GM18909 (cell line): ENCODE data around the gene MTA3.
A peak's percentile ranks its signal among the peaks of the same experiment; 100 is the strongest.
"Not testable (repeated sequence)": the region's sequence is repeated elsewhere in the genome, so short reads cannot be mapped to it uniquely, and the experiment has no call there.

Experiments used
- ATAC-seq: cut with Tn5 transposase; IDR thresholded peaks from one replicate; pipeline ENCODE4 v1.9.1; 2021; ENCODE audit warnings: mild to moderate bottlenecking; ENCODE audit not compliant: unreplicated experiment, poor library complexity

MTA3 gene

DNA sequence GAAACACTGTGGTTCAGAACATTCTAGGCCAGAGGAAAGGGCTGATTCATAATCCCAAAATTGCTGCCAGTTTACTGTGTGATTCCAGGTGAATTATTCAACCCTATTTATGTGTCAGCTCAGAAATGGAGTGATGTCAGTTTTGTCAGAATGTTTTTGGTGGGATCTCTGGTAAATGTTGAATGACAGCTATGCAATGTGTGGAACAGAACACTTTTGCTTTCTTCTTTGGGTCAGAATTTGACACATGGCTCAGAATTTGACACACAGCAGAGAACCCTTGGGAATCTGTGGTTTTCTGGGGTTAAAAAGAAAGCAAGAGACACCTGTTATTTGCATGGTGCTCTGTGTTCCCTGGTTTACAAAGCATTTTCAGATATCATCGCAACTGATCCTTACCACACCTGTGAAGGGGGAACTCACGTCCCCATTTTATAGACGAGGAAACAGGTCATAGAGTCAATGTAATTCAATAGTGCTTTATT is 1.6 kb upstream of the MTA3 start:
- peak; percentile 44 for ATAC-seq

DNA sequence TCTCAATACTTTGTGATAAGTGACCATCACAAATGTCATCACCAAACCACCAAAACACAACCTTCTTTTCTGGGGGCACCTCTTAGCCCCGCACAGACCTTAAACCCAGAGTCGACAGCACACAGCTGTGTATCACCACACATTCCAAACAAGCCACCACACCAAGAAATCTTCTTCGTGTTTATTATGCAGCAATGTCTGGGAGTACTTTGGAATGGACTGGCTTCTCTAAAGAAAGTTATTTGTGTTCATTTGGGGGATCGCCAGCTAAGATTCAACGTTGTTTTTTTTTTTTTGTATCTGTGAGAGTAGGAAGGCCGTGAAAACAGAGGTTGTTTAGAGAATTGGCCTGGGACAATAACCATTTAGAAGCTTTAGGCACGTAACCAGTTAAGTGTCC is 1.1 kb upstream of the MTA3 start:
- ATAC-seq: no peak

DNA sequence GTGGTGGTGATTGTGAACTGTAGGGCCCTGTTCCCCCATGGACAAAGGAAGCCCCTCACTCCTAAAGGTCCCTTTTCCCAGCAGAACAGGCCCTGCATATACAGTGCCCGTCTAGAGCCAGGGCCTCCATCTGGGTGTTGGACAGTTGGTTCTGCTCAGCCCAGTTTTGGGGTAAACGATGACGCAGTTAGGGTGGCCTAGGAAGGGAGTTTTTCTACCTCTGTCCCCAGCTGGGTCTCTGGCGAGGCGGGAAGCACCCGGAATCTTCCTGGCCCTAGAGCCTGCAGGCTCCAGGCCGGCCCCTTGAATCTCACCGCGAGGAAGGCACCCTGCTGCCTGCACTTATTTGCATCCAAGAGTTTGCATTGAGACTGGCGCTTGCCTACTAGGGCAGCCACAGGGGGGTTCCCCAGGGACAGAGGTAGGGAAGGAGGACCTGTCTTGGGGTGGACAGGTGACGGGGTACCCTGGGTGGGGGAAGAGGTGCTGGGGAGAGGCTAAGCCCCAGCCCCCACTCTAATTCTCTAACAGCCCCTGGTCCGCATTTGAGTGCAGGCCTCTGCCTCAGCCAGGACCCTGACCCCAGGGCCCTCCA is 529 bp upstream of the MTA3 start:
- peak; percentile 79 for ATAC-seq

DNA sequence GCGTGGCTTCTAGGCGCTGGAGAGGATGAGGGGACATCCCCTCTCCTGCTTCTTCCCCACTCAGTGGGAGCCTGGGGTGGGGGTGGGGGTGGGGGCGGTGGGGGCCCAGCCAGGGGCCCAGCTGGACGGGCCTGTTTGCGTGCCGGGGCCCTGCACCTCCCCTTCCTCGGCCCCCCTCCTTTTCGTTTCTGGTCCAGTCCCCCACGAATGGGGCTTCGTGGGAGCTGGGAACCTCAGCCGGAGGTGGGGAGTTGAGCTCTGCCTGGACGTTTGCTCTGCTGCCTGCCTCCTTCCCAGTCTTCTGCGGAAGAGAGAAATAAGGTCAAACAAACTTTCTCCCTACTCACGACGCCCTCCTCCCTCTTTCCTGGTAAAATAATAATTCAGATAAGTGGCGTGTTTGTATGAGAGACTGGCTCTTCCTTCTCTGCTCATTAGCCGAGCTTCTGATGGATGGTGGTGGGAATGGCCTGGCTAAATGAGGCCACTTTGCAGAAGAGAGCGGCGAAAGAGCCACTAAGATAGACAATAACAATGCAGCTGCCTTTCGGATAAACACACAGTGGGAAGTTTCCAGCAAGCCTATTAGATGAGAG is 782 bp downstream of the MTA3 start:
- peak; percentile 15 for ATAC-seq

DNA sequence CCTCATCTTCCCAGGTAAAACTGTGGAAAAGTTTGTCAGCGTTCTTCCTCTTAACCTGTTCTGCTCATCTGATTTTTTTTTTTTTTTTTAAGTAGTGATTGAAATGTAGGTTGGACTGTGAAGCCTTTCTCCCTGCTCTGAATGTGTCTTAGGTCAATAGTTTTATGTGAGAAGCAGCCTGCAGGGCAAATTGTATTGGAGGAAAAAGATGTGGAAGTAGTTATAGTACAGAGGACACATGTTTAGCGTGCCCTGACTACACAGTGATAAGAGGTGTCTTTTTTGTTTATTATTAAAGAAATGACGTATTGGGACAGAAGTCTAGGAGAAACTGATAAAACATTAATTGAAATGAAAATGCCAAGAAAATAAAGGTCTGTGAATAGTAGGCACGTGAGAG is 1.5 kb downstream of the MTA3 start:
- no peak for ATAC-seq

DNA sequence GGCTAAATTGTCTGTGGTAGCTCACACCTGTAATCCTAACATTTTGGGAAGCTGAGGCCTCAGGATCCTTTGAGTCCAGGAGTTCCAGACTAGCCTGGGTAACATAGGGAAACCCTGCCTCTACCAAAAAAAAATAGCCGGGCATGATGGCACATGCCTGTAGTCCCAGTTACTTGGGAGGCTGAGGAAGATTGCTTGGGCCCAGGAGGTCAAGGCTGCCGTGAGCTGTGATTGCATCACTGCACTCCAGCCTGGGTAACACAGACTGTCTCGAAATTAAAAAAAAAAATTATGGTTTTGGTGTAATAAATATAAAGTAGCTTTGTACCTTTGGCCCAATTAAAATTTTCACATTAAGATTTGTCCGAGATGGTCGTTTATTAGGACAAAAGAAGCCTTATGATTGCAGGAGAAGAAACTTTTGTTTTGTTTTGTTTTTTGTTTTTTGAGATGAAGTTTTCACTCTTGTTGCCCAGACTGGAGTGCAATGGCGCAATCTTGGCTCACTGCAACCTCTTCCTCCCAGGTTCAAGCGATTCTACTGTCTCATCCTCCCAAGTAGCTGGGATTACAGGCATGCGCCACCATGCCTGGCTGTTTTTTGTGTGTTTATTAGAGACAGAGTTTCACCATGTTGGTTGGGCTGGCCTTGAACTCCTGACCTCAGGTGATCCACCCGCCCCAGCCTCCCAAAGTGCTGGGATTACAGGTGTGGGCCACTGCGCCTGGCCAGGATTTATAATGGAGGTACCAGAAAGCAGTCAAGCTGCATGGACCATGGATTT is 4.1 kb downstream of the MTA3 start:
- no peak for ATAC-seq

DNA sequence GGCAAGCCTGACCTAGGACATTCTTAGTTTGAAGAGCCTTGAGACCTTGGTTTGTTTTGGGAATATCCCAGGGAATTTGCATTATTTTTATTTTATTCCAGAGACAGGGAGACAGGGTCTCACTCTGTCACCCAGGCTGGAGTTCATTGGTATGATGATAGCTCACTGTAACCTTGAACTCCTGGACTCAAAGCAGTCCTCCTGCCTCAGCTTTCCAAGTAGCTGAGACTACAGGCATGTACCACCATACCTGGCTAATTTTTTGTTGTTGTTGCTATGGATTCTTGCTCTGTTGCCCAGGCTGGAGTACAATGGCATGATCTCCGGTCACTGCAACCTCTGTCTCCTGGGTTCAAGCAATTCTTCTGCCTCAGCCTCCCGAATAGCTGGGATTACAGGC is 4.8 kb downstream of the MTA3 start:
- no peak for ATAC-seq

DNA sequence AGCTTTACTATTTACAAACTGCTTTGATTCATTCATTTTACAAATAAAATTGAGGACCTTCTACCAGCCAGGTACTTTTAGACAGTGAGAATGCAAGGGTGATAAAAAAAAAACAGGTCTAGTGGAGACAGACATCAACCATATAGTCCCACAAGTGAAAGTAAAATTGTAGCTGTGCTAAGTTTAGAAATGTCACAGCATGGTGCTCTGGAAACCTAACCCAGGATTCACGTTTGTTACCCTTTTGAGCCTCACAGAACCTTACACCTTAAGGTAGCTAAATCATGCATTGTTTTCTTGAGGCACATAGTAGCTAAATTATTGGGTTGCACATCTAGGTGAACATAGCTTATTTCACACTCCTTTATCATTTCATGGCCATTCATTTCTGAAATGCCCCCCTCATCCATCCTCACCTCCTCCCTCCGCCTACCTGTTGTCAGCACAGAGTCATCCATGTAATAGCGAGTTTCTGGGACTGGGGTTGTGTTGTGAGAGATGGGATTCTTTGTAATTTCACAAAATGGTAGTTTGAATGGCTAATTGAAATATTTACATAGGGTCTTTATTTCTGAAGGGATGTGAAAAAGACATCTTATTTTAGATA is 7.1 kb downstream of the MTA3 start:
- ATAC-seq: no peak

DNA sequence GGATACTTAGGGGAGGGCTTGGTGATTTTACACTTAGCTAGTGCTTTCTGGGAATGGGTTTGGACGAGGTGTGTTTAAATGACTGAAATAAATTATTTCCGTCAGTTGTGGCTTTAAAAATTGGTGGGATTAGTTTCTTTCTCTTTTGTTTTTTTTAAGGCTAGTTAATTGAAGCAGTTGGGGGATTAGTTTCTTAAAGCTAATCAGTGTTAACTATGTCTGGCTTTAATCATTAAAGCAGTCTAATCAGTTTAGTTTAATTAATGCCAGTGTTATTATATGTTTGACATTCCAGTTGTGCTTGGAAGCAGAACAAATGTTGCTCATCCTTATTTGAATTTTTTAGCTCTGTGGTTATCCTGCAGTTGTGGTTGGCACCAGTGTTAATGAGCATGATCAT is 10.2 kb downstream of the MTA3 start:
- no peak for ATAC-seq

DNA sequence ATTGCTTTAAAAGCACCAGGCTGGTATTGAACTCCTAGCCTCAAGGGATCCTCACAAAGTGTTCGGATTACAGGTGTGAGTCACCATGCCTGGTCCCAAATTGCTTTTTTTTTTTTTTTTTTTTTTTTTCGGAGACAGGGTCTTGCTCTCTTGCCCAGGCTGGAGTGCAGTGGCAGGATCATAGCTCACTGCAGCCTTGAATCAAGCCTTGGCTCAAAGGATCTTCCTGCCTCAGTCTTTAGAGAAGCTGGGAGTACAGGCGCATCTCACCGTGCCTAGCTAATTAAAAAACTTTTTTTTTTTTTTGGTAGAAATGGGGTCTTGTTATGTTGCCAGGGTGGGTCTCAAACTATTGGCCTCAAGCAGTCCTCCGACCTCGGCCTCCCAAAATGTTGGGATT is 12.8 kb downstream of the MTA3 start:
- ATAC-seq: no peak

DNA sequence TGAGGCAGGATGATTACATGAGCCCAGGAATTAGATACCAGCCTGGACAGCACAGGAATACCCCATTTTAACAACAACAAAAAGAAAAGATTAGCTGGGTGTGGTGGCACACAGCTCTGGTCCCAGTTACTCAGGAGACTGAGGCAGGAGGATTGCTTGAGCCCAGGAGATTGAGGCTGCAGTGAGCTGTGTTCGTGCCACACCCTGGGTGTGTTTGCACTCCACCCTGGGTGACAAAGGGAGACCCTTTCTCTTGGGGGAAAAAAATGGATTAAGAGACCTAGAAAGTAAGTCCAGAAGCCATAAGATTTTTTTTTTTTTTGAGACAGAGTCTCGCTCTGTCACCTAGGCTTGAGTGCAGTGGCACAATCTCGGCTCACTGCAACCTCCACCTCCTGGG is 16.2 kb downstream of the MTA3 start:
- not testable (repeated sequence) for ATAC-seq

DNA sequence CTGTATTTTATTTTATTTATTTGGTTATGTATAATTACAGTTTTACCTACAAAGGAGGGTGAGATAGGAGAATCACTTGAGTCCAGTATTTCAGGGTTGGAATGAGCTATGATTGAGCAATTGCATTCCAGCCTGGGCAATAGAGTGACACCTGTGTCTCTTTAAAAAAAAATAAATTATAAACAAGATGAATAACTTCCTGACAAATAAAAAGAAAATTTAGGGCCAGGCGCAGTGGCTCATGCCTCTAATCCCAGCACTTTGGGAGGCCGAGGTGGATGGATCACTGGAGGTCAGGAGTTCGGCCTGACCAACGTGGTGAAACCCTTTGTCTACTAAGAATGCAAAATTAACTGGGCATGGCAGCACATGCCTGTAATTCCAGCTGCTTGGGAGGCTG is 17.3 kb downstream of the MTA3 start:
- no peak for ATAC-seq

DNA sequence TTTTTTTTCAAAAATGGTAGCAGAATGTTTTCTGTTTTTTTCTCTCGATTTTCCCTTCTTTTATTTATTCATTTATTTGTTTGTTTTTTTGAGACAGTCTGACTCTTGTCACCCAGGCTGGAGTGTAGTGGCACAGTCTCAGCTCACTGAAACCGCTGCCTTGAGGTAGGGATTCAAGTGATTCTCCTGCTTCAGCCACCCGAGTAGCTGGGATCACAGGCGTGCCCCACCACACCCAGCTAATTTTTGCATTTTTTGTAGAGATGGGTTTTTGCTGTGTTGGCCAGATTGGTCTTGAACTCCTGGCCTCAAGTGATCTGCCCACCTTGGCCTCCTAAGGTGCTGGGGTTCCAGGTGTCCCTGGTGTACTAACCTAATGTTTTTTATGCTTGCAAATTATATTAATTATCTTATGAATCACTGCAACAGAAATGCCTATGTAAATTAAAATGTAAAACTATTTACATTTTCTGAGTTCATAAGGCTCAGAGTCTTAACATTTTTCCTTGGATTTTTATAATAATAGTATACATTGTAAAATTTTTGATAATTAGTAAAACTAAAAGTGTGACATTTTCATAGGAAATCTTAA is 19.2 kb downstream of the MTA3 start:
- no peak for ATAC-seq

DNA sequence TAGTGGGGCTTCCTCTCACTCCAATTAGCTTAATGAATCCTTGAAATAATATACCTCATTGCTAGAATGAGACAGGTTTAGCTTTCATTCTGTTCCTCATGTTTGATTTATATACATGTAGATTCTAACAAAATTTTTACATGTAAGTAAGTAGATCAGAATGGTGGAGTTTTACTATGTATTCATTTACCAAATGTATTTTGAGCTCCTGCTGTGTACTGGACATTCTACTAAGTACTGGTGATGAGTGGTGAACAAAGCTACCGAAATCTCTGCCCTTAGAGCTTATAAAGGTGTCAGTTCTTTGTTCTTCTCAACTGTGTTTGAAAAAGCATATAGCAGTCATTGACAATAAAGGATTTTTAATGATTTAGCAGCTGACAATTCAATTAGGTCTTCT is 19.7 kb downstream of the MTA3 start:
- no peak for ATAC-seq

DNA sequence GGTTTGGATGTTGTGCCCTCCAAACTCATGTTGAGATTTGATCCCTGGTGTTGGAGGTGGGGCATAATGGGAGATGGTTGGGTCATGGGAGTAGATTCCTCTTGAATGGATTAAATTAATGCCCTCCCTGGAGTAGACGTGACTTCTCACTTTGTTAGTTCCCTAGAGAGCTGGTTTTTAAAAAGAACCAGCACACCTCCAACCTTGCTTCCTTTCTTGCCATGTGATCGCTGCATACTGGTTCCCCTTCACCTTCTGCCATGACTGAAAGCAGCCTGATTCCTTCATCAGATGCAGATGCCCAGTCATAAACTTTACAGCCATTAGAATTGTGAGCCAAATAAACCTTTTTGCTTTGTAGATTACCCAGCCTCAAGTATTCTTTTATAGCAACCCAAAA is 21.7 kb downstream of the MTA3 start:
- ATAC-seq: no peak

DNA sequence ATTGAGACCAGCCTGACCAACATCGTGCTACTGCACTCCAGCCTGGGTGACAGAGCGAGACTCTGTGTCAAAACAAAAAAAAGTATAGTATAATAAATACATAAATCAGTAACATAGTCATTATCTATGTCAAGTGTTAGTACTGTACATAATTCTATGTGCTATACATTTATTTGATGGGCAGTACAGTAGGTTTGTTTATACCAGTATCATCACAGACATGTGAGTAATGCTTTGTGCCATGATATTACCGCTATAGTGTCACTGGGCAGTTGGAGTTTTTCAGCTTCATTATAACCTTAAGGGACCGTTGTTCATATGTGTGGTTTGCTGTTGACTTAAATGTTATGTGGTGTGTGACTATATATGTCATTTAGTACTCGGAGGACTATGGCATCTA is 24.9 kb downstream of the MTA3 start:
- ATAC-seq: no peak

DNA sequence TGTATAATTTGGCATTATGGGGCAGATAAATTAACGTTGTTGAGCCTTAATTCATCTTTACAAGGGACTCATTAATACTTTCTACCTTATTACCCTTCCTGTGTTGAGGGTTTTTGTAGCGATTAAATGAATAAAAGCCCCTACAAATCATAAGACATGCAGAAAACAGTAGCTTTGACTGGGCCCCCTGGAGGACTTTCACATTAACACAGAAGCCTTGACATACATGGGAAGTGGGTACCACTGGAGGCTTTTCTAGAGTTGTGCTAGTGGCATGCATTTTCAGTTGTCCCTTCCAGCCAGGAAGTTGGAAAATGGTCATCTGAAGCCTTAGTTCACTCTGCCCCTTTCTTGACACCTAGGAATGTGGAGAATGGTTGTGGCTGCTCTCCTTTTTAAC is 30.2 kb downstream of the MTA3 start:
- no peak for ATAC-seq

DNA sequence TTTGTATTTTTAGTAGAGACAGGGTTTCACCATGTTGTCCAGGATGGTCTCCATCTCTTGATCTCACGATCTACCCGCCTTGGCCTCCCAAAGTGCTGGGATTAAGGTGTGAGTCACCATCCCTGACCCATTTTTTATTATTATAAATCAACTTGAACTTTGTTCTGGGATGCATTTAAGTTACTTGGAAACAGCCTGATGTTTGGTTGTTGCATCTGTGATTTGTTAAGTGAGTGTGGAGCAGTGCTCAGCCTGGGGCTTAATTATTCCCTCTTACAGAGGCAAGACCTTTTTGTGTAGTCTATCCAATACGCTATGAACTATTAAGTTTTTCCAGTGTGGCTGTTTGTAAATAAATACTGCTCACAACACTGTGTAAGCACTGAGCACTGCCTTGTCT is 32.6 kb downstream of the MTA3 start:
- ATAC-seq: no peak

DNA sequence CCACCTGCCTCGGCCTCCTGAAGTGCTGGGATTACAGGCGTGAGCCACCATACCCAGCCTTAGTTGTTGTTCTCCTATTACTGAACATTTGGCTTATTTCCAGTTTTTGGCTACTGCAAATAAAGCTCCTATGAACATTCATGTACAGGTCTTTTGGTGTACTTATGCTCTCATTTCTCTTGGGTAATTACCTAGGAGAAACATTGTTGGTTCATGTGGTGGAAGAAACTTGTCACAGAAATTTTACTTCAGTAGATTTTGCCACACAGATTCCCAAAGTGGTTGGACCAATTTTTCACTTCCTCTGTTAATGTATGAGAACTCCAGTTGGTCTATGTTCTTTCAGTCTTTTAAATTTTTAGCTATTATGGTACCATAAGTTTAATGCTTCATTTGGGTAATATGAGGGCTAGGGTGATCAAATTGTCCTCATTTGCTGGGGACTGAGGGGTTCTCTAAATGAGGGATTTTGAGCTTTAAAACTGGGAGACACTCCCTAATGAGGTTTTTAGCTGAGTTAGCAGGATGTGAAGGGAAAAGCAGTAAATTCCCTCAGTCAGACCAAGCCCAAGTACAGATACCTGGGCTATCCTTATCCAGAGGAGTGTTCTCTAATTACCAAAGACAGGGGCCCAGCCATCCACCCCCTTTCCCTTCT is 33.9 kb downstream of the MTA3 start:
- ATAC-seq: no peak

DNA sequence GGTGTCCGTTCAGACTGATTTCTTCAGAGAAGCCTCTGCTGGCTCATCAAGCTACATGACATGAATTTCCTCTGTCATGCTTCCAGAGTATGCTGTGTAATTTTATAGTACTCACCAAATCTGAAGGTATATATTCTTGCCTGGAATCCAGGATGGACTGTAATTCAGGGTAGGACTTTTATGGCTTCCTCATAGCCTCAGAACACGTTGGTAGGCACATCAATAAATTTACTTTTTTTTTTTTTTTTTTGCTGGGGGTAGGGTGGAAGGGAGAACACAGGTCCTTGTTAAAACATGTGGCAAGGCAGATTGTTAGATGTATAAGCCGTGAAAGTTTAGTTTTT is 34.4 kb downstream of the MTA3 start:
- ATAC-seq: no peak
